IMR-90 (cell line): ENCODE measurements around the gene HIF1AN. TPM values are rescaled to one million over a fixed set of nuclear protein-coding genes. Genes with fewer than 3 reads are reported as not detected.
A peak's percentile ranks its signal among the peaks of the same experiment; 100 is the strongest.

Experiments used
- ATAC-seq: fragments of 200-7000 bp; cut with Tn5 transposase; 2 replicates; pipeline ENCODE4 v1.9.1; 2020; ENCODE audit warnings: low read depth, mild to moderate bottlenecking, moderate library complexity
- BruUV-seq: library from RNA; stranded (reverse); fragments of 400-500 nt; replicated peaks from 2 replicates; lab custom pipeline; 2021; lab: Mats Ljungman, UMichigan
- CTCF ChIA-PET: fragments of 300-600 bp; formaldehyde crosslinking; extraction: SDS; loops from one replicate; lab custom pipeline; 2021; ENCODE audit warnings: antibody characterized with exemption; lab: Yijun Ruan, JAX
- POLR2A ChIA-PET: fragments of 300-600 bp; sonication (Branson Sonifier 250); formaldehyde crosslinking; loops from one replicate; lab custom pipeline; 2022; ENCODE audit warnings: antibody characterized with exemption; ENCODE audit not compliant: unreplicated experiment; lab: Charles Lee
- DNase-seq: peaks from one replicate; pipeline ENCODE4 v3.0.0; 2013
- H2AFZ ChIP-seq: replicated peaks from 2 replicates; pipeline ENCODE3; 2013; ENCODE audit warnings: low read length, mild to moderate bottlenecking; ENCODE audit not compliant: poor library complexity
- H2AK5ac ChIP-seq: 2 replicates; pipeline ENCODE4 v1.6.1; 2013; ENCODE audit warnings: low read depth, low read length, inconsistent platforms
- H2AK9ac ChIP-seq: replicated peaks from 2 replicates; pipeline ENCODE3; 2013; ENCODE audit warnings: mild to moderate bottlenecking, low read depth, low read length, moderate library complexity; ENCODE audit not compliant: poor library complexity
- H2BK120ac ChIP-seq: 2 replicates; pipeline ENCODE4 v1.6.1; 2013; ENCODE audit warnings: low read depth, low read length, inconsistent platforms
- H2BK15ac ChIP-seq: 3 replicates; pipeline ENCODE4 v1.6.1; 2013; ENCODE audit warnings: low read depth, low read length, inconsistent platforms
- H2BK20ac ChIP-seq: 2 replicates; pipeline ENCODE4 v1.6.1; 2013; ENCODE audit warnings: low read depth, mild to moderate bottlenecking, inconsistent platforms, low read length, moderate library complexity
- H2BK5ac ChIP-seq: 2 replicates; pipeline ENCODE4 v1.6.1; 2013; ENCODE audit warnings: mild to moderate bottlenecking, low read depth, low read length, inconsistent platforms; ENCODE audit not compliant: poor library complexity, severe bottlenecking
- H3K14ac ChIP-seq: replicated peaks from 2 replicates; pipeline ENCODE4 v1.6.1; 2013; ENCODE audit warnings: low read depth, low read length, inconsistent platforms
- H3K18ac ChIP-seq: 2 replicates; pipeline ENCODE4 v1.6.1; 2013; ENCODE audit warnings: low read depth, low read length, control low read depth
- H3K23ac ChIP-seq: 2 replicates; pipeline ENCODE4 v1.6.1; 2013; ENCODE audit warnings: low read depth, low read length, inconsistent platforms
- H3K27ac ChIP-seq: 2 replicates; pipeline ENCODE4 v1.5.1; 2013; ENCODE audit warnings: mild to moderate bottlenecking, control low read depth, low read length; ENCODE audit not compliant: insufficient read depth
- H3K27me3 ChIP-seq: 2 replicates; pipeline ENCODE4 v1.6.1; 2013; ENCODE audit warnings: low read length; ENCODE audit not compliant: control insufficient read depth, insufficient read depth
- H3K36me3 ChIP-seq: 2 replicates; pipeline ENCODE4 v1.6.1; 2013; ENCODE audit warnings: low read length, mixed read lengths; ENCODE audit not compliant: control insufficient read depth, insufficient read depth
- H3K4ac ChIP-seq: 2 replicates; pipeline ENCODE4 v1.6.1; 2013; ENCODE audit warnings: low read depth, low read length, inconsistent platforms
- H3K4me1 ChIP-seq: 2 replicates; pipeline ENCODE4 v1.6.1; 2013; ENCODE audit warnings: low read length, mixed read lengths; ENCODE audit not compliant: control insufficient read depth, insufficient read depth
- H3K4me2 ChIP-seq: 2 replicates; pipeline ENCODE4 v1.6.1; 2013; ENCODE audit warnings: low read depth, mild to moderate bottlenecking, control low read depth, low read length, moderate library complexity
- H3K4me3 ChIP-seq: 2 replicates; pipeline ENCODE4 v1.5.1; 2013; ENCODE audit warnings: low read depth, mild to moderate bottlenecking, control low read depth, low read length, moderate library complexity; ENCODE audit not compliant: insufficient read depth
- H3K56ac ChIP-seq: 2 replicates; pipeline ENCODE4 v1.6.1; 2013; ENCODE audit warnings: low read length, inconsistent platforms; ENCODE audit not compliant: insufficient read depth; ENCODE audit errors: extremely low read depth
- H3K79me1 ChIP-seq, 2 experiments: 2 replicates each; pipeline ENCODE4 v1.6.1; 2013; ENCODE audit warnings: low read length in 2 of 2, inconsistent platforms in 1 of 2, low read depth in 1 of 2
- H3K9ac ChIP-seq: 2 replicates; pipeline ENCODE4 v1.6.1; 2013; ENCODE audit warnings: low read depth, low read length, control low read depth
- H3K9me1 ChIP-seq: 2 replicates; pipeline ENCODE4 v1.6.1; 2013; ENCODE audit warnings: low read length, inconsistent platforms; ENCODE audit not compliant: insufficient read depth
- H3K9me3 ChIP-seq: 2 replicates; pipeline ENCODE4 v1.6.1; 2013; ENCODE audit warnings: low read length; ENCODE audit not compliant: control insufficient read depth, insufficient read depth
- H4K20me1 ChIP-seq: 2 replicates; pipeline ENCODE4 v1.6.1; 2013; ENCODE audit warnings: low read length, inconsistent platforms; ENCODE audit not compliant: insufficient read depth
- H4K5ac ChIP-seq: 2 replicates; pipeline ENCODE4 v1.6.1; 2013; ENCODE audit warnings: mild to moderate bottlenecking, low read depth, low read length, control low read depth
- H4K8ac ChIP-seq, 2 experiments: 2 replicates each; pipeline ENCODE4 v1.6.1; 2013; ENCODE audit warnings: low read depth in 2 of 2, low read length in 2 of 2, control low read depth in 1 of 2, inconsistent platforms in 1 of 2
- H4K91ac ChIP-seq: 2 replicates; pipeline ENCODE4 v1.6.1; 2013; ENCODE audit warnings: low read depth, low read length, inconsistent platforms; ENCODE audit not compliant: insufficient read depth
- CEBPB ChIP-seq: IDR thresholded peaks from 2 replicates; pipeline ENCODE4 v1.6.1; 2012; ENCODE audit warnings: low read depth, low read length, improper control_type of control experiment
- CHD1 ChIP-seq: IDR thresholded peaks from 2 replicates; pipeline ENCODE4 v1.6.1; 2012; ENCODE audit warnings: low read depth, low read length, improper control_type of control experiment
- CTCF ChIP-seq: conservative IDR thresholded peaks from 2 replicates; pipeline ENCODE4 v1.5.1; 2012; ENCODE audit warnings: mild to moderate bottlenecking, low read depth, low read length, improper control_type of control experiment
- ELK1 ChIP-seq: fragments of 150-350 bp; IDR thresholded peaks from 2 replicates; pipeline ENCODE4 v1.6.1; 2016; ENCODE audit warnings: low read depth, mild to moderate bottlenecking, low read length, moderate library complexity, borderline replicate concordance
- MAFK ChIP-seq: IDR thresholded peaks from 2 replicates; pipeline ENCODE4 v1.6.1; 2012; ENCODE audit warnings: low read depth, low read length, improper control_type of control experiment
- MAZ ChIP-seq: IDR thresholded peaks from 2 replicates; pipeline ENCODE4 v1.6.1; 2012; ENCODE audit warnings: low read depth, mild to moderate bottlenecking, low read length, improper control_type of control experiment, moderate library complexity, borderline replicate concordance
- MXI1 ChIP-seq: IDR thresholded peaks from 2 replicates; pipeline ENCODE4 v1.6.1; 2012; ENCODE audit warnings: low read depth, mild to moderate bottlenecking, low read length, moderate library complexity, borderline replicate concordance
- NFE2L2 ChIP-seq: fragments of 150-350 bp; IDR thresholded peaks from 2 replicates; pipeline ENCODE4 v1.6.1; 2016; ENCODE audit warnings: low read depth, mild to moderate bottlenecking, low read length
- WGBS, 2 experiments: methylation state at CpG; one replicate each; pipeline versions ENCODE4 v1.1.5 to v1.1.7; 2013; ENCODE audit warnings: missing lambda C conversion rate in 2 of 2; ENCODE audit not compliant: insufficient read length in 1 of 2; ENCODE audit errors: extremely low coverage in 2 of 2; 5-methylcytosine and 5-hydroxymethylcytosine counted together
- dilution Hi-C: fragments of 300-500 bp; cut with HindIII; formaldehyde crosslinking; loops from one replicate; pipeline ENCODE4 v1.14.3; 2018; ENCODE audit warnings: low sequenced_read_pairs; ENCODE audit not compliant: unreplicated experiment
- in situ Hi-C: fragments of 300-500 bp; cut with MboI; formaldehyde crosslinking; loops from 3 replicates; pipeline ENCODE4 v1.14.3; 2019; ENCODE audit warnings: low sequenced_read_pairs, inconsistent platforms, mixed read lengths
- intact Hi-C: fragments of 100-400 bp; cut with micrococcal nuclease; formaldehyde crosslinking; loops from 2 replicates; pipeline ENCODE4 v1.10.0; 2022
- polyA plus RNA-seq, 3 experiments: library from polyadenylated mRNA; depleted of rRNA; stranded (reverse); fragments of >200 nt; gene quantifications; 2 replicates each; pipeline ENCODE4 v1.2.3, GENCODE V29; 2012; ENCODE audit warnings: low replicate concordance in 1 of 3
- total RNA-seq: library from RNA; depleted of rRNA; stranded (reverse); fragments of >200 nt; gene quantifications from 2 replicates; pipeline ENCODE4 v1.2.3, GENCODE V29; 2012

Gene HIF1AN
- total and polyA plus RNA-seq, 2 of the 4 experiments (the other 2 are of a cell fraction), result 10.2 to 10.3 TPM

- POLR2A ChIA-PET, result no interaction called here
- WGBS, 2 experiments, result 90% methylated on average over 2 of the region's 2 CpGs; no CpG with 5 or more reads in 1 of the 2 experiments
- no peak overlapping the region for H3K4ac ChIP-seq
Observed at GRCh38 chr10:100516847-100517246, 18.9 kb upstream of the HIF1AN start.

More at GRCh38 chr10:100516847-100517246, 18.9 kb upstream of the HIF1AN start:
- TF ChIP-seq MAFK (no peak), CTCF (peak; percentile 9; the same call in 1 of the 2 replicates), CHD1 (no peak), CEBPB (no peak), NFE2L2 (no peak), ELK1 (no peak), MXI1 (no peak), MAZ (no peak)
- Histone ChIP-seq H2BK120ac (no peak overlapping the region), H3K36me3 (peaks cover 2% of the 10 kb centered on the region; the same call in 1 of the 2 replicates), H3K4me3 (no peak overlapping the region), H3K9me1 (no peaks in the 10 kb centered on the region), H3K4me1 (peaks cover 5% of the 10 kb centered on the region; the same call in 1 of the 2 replicates), H4K8ac (no peak overlapping the region), H3K9me3 (no peaks in the 10 kb centered on the region), H2AK5ac (no peak overlapping the region), H3K9ac (no peak overlapping the region), H2AK9ac (no peak overlapping the region), H2AFZ (no peak overlapping the region), H4K20me1 (no peaks in the 10 kb centered on the region), H2BK15ac (no peak overlapping the region), H3K56ac (no peak overlapping the region), H4K91ac (no peak overlapping the region), H3K4me2 (no peak overlapping the region), H4K5ac (no peak overlapping the region), H3K23ac (no peak overlapping the region), H3K18ac (no peak overlapping the region), H2BK5ac (no peak overlapping the region), H2BK20ac (no peak overlapping the region), H3K14ac (no peak overlapping the region), H3K27me3 (no peaks in the 10 kb centered on the region), H3K27ac (no peak overlapping the region), H3K79me1 (no peaks in the 10 kb centered on the region)
- dilution Hi-C loops (no loop called here), intact Hi-C loops (loop anchor here (5.0 kb wide), 1 partner anchor 360 kb away; no protein-coding TSS in a partner anchor), in situ Hi-C loops (no loop called here)
- DNase-seq, result no peak
- no peak for ATAC-seq
- BruUV-seq, result no TSS peak
- CTCF ChIA-PET, result interaction anchor here (0.6 kb wide), 1 partner anchor 176 kb away, joined by 3 read pairs; no protein-coding TSS in a partner anchor
